ENCODE results near the gene FKBP1B.

DNA sequence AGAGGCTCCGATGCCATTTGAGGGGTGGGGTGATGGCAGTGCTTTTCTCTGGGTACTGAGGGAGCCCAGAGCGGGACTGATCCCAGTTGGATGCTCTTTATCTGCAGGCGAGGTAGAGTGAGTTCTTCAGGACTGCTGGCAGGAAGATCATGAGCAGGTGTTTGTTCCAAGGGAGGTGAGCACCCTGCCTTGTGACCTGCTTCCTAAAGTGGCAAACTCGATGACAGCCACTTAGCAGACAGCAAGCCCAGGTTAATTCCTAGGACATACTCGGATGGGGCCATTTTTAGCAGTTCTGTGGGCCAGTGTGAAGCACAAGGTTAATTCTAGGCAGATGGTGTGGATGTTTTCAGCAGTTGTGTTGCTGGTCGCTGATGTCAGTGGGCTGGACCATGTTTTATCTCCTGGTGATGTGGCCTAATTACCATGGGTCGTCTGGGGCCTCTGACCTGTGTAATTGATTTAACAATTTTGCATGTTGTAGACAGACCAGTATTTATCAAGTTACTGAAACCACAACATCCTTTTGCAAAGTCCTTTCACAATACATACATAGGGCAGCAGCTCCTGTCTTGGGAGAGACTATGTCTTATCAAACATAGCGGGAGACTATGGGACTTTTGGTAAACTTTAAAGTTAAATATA lies 4.9 kb downstream of the FKBP1B start:
- TF ChIP-seq POLR2A (IDR thresholded peaks at IDR 0.05; ENCODE audit: low read length) (no peak), GATA1 (IDR thresholded peaks at IDR 0.05; ENCODE audit: low read depth, low read length) (no peak)
